HepG2 (cell line): ENCODE measurements around the gene TTC31. TPM values are rescaled to one million over a fixed set of nuclear protein-coding genes. Genes with fewer than 3 reads are reported as not detected.

Experiments used
- HOXA9 ChIP-seq: sonication (generic); formaldehyde crosslinking; IDR thresholded peaks from 2 replicates; pipeline ENCODE4 v1.8.1; 2022; ENCODE audit warnings: missing genetic modification reagents, mild to moderate bottlenecking, moderate library complexity, borderline replicate concordance
- NFE2 ChIP-seq: sonication (generic); formaldehyde crosslinking; IDR thresholded peaks from 2 replicates; pipeline ENCODE4 v1.4.0; 2020; ENCODE audit warnings: missing genetic modification reagents
- SP140L ChIP-seq: sonication (generic); formaldehyde crosslinking; IDR thresholded peaks from 2 replicates; pipeline ENCODE4 v1.4.0; 2020; ENCODE audit warnings: missing genetic modification reagents, borderline replicate concordance
- ZC3H4 ChIP-seq: sonication (generic); formaldehyde crosslinking; IDR thresholded peaks from 2 replicates; pipeline ENCODE4 v1.4.0; 2020; ENCODE audit warnings: missing genetic modification reagents, borderline replicate concordance
- ZNF260 ChIP-seq: sonication (generic); formaldehyde crosslinking; IDR thresholded peaks from 2 replicates; pipeline ENCODE4 v1.4.0; 2020; ENCODE audit warnings: missing genetic modification reagents, low read depth, mild to moderate bottlenecking, borderline replicate concordance
- ZNF367 ChIP-seq: sonication (generic); formaldehyde crosslinking; IDR thresholded peaks from 2 replicates; pipeline ENCODE4 v1.4.0; 2020; ENCODE audit warnings: missing genetic modification reagents, borderline replicate concordance
- ZNF589 ChIP-seq: sonication (generic); formaldehyde crosslinking; conservative IDR thresholded peaks from 2 replicates; pipeline ENCODE4 v1.8.0; 2022; ENCODE audit warnings: mild to moderate bottlenecking, moderate library complexity, missing genetic modification reagents
- ZNF850 ChIP-seq: sonication (generic); formaldehyde crosslinking; conservative IDR thresholded peaks from 2 replicates; pipeline ENCODE4 v1.9.0; 2021; ENCODE audit warnings: mild to moderate bottlenecking, missing genetic modification reagents
- polyA plus RNA-seq, 8 experiments: library from polyadenylated mRNA; depleted of rRNA in 3 of 8; stranded (reverse) in 7 of 8; unstranded in 1 of 8; fragments of >200 nt; fragmentation: Illumina TruSeq in 4 of 8; extraction: Trizol in 4 of 8; gene quantifications; 2 replicates each; pipeline versions ENCODE4 v1.2.1 to v1.2.3, GENCODE V29; 2011 to 2016; ENCODE audit warnings: low read depth in 4 of 8, missing spikeins in 1 of 8, mixed read lengths in 1 of 8; ENCODE audit not compliant: insufficient read depth in 1 of 8
- total RNA-seq, 5 experiments: library from RNA; depleted of rRNA; stranded (reverse); fragments of >200 nt; fragmentation: Illumina TruSeq; extraction: Trizol; gene quantifications; 2 replicates each; pipeline ENCODE4 v1.2.3, GENCODE V29; 2016; ENCODE audit warnings: low read depth in 1 of 5
- TF ChIP-seq, protein P1 (sequence below): sonication (generic); formaldehyde crosslinking; IDR thresholded peaks from 2 replicates; pipeline ENCODE4 v1.5.0; 2020; ENCODE audit warnings: missing genetic modification reagents, mild to moderate bottlenecking, borderline replicate concordance
- TF ChIP-seq, protein P2 (sequence below): sonication (generic); formaldehyde crosslinking; IDR thresholded peaks from 2 replicates; pipeline ENCODE4 v1.5.1; 2020; ENCODE audit warnings: mild to moderate bottlenecking, missing genetic modification reagents, borderline replicate concordance
- TF ChIP-seq, protein P3 (sequence below): IDR thresholded peaks from 2 replicates; pipeline ENCODE4 v1.6.1; 2018; ENCODE audit warnings: missing genetic modification reagents
- TF ChIP-seq, protein P4 (sequence below): IDR thresholded peaks from 2 replicates; pipeline ENCODE4 v1.6.1; 2016; ENCODE audit warnings: low read depth
- TF ChIP-seq, protein P5 (sequence below): sonication (generic); formaldehyde crosslinking; IDR thresholded peaks from 2 replicates; pipeline ENCODE4 v1.4.0; 2020; ENCODE audit warnings: missing genetic modification reagents, borderline replicate concordance
- TF ChIP-seq, protein P6 (sequence below): sonication (generic); formaldehyde crosslinking; IDR thresholded peaks from 2 replicates; pipeline ENCODE4 v1.5.0; 2020; ENCODE audit warnings: missing genetic modification reagents
- TF ChIP-seq, protein P7 (sequence below): sonication (generic); formaldehyde crosslinking; IDR thresholded peaks from 2 replicates; pipeline ENCODE4 v1.5.0; 2020; ENCODE audit warnings: mild to moderate bottlenecking, missing genetic modification reagents, moderate library complexity

The TTC31 gene
- total and polyA plus RNA-seq, 2 of the 13 experiments (the other 11 are each of a cell fraction or from before 2014, with no cell fraction given), result 28.3 to 39.5 TPM

DNA sequence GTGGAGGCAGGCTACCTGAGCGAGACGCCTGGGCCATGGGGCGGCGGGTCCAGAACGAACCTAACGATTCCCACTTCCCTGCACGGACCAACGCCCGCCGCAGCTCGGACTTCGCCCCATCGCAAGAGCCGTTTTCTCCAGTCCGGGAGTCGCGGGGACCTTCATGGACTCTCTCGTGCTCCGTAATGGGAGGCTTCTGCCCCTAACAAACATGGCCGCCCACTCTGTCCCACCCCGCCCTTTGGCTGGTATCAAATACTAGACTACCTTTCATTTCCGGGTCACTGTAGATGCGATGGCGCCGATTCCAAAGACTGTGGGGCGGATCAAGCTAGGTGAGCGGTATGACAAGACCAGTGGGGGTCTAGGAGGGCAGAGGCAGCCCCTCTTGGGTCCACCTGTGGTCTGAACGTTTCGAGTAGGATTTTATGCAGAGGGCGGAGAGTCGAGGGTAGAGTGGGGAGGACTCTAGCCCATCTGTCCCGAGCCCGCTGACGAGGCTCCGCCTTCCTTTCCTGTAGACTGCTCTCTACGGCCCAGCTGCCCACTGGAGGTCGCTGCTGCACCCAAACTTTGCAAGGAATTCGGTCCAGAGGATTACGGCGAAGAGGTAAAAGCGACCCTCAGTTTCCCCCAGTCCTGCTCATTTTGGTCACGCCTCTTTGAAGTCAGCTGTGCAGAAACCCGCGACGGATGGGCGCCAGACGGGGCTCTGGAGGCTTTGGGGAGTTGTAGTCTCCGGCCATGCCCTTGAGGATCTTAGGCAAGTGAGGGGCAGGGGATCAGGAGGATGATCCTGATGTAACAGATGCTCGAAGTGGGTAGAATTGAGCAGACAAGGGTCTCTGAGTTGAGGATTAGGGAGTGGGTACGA lies at the start of gene TTC31, which contains the start of gene CCDC142 (continued):
- TF ChIP-seq, protein P1, sequence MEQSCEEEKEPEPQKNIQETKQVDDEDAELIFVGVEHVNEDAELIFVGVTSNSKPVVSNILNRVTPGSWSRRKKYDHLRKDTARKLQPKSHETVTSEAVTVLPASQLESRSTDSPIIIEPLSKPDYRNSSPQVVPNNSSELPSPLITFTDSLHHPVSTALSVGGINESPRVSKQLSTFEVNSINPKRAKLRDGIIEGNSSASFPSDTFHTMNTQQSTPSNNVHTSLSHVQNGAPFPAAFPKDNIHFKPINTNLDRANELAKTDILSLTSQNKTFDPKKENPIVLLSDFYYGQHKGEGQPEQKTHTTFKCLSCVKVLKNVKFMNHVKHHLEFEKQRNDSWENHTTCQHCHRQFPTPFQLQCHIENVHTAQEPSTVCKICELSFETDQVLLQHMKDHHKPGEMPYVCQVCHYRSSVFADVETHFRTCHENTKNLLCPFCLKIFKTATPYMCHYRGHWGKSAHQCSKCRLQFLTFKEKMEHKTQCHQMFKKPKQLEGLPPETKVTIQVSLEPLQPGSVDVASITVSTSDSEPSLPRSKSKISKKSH (CRISPR knock-in tag), result peak; percentile 66; the same call in 1 of the 2 replicates
- TF ChIP-seq, protein P2, sequence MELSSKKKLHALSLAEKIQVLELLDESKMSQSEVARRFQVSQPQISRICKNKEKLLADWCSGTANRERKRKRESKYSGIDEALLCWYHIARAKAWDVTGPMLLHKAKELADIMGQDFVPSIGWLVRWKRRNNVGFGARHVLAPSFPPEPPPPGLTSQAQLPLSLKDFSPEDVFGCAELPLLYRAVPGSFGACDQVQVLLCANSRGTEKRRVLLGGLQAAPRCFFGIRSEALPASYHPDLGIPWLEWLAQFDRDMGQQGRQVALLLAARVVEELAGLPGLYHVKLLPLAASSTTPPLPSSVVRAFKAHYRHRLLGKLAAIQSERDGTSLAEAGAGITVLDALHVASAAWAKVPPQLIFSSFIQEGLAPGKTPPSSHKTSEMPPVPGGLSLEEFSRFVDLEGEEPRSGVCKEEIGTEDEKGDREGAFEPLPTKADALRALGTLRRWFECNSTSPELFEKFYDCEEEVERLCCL (CRISPR knock-in tag), result no peak
- no peak for TF ChIP-seq ZNF260 (CRISPR knock-in tag)
- peak; percentile 74; the same call in 1 of the 2 replicates for TF ChIP-seq ZNF589 (CRISPR knock-in tag)
- 0 out of 2 replicates have a peak, but pooled peaks have one; percentile 91 for TF ChIP-seq ZNF850 (CRISPR knock-in tag)
- peak; percentile 10; the same call in 1 of the 2 replicates for TF ChIP-seq ZC3H4 (CRISPR knock-in tag)
- TF ChIP-seq, protein P3, sequence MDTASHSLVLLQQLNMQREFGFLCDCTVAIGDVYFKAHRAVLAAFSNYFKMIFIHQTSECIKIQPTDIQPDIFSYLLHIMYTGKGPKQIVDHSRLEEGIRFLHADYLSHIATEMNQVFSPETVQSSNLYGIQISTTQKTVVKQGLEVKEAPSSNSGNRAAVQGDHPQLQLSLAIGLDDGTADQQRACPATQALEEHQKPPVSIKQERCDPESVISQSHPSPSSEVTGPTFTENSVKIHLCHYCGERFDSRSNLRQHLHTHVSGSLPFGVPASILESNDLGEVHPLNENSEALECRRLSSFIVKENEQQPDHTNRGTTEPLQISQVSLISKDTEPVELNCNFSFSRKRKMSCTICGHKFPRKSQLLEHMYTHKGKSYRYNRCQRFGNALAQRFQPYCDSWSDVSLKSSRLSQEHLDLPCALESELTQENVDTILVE (CRISPR knock-in tag), result peak; percentile 96
- no peak for TF ChIP-seq NFE2 (CRISPR knock-in tag)
- TF ChIP-seq ZNF367, result no peak
- peak; percentile 88; the same call in 1 of the 2 replicates for TF ChIP-seq HOXA9 (CRISPR knock-in tag)
- TF ChIP-seq SP140L, result no peak
- TF ChIP-seq, protein P4, sequence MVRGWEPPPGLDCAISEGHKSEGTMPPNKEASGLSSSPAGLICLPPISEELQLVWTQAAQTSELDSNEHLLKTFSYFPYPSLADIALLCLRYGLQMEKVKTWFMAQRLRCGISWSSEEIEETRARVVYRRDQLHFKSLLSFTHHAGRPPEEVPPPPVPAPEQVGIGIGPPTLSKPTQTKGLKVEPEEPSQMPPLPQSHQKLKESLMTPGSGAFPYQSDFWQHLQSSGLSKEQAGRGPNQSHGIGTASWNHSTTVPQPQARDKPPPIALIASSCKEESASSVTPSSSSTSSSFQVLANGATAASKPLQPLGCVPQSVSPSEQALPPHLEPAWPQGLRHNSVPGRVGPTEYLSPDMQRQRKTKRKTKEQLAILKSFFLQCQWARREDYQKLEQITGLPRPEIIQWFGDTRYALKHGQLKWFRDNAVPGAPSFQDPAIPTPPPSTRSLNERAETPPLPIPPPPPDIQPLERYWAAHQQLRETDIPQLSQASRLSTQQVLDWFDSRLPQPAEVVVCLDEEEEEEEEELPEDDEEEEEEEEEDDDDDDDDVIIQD (CRISPR knock-in tag), result peak; percentile 71
- TF ChIP-seq, protein P5, sequence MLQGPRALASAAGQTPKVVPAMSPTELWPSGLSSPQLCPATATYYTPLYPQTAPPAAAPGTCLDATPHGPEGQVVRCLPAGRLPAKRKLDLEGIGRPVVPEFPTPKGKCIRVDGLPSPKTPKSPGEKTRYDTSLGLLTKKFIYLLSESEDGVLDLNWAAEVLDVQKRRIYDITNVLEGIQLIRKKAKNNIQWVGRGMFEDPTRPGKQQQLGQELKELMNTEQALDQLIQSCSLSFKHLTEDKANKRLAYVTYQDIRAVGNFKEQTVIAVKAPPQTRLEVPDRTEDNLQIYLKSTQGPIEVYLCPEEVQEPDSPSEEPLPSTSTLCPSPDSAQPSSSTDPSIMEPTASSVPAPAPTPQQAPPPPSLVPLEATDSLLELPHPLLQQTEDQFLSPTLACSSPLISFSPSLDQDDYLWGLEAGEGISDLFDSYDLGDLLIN, result no peak; the same call in 1 of the 2 replicates
- TF ChIP-seq, protein P6, sequence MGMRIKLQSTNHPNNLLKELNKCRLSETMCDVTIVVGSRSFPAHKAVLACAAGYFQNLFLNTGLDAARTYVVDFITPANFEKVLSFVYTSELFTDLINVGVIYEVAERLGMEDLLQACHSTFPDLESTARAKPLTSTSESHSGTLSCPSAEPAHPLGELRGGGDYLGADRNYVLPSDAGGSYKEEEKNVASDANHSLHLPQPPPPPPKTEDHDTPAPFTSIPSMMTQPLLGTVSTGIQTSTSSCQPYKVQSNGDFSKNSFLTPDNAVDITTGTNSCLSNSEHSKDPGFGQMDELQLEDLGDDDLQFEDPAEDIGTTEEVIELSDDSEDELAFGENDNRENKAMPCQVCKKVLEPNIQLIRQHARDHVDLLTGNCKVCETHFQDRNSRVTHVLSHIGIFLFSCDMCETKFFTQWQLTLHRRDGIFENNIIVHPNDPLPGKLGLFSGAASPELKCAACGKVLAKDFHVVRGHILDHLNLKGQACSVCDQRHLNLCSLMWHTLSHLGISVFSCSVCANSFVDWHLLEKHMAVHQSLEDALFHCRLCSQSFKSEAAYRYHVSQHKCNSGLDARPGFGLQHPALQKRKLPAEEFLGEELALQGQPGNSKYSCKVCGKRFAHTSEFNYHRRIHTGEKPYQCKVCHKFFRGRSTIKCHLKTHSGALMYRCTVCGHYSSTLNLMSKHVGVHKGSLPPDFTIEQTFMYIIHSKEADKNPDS (CRISPR knock-in tag), result peak; percentile 88; the same call in 1 of the 2 replicates
- TF ChIP-seq, protein P7, sequence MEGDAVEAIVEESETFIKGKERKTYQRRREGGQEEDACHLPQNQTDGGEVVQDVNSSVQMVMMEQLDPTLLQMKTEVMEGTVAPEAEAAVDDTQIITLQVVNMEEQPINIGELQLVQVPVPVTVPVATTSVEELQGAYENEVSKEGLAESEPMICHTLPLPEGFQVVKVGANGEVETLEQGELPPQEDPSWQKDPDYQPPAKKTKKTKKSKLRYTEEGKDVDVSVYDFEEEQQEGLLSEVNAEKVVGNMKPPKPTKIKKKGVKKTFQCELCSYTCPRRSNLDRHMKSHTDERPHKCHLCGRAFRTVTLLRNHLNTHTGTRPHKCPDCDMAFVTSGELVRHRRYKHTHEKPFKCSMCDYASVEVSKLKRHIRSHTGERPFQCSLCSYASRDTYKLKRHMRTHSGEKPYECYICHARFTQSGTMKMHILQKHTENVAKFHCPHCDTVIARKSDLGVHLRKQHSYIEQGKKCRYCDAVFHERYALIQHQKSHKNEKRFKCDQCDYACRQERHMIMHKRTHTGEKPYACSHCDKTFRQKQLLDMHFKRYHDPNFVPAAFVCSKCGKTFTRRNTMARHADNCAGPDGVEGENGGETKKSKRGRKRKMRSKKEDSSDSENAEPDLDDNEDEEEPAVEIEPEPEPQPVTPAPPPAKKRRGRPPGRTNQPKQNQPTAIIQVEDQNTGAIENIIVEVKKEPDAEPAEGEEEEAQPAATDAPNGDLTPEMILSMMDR (CRISPR knock-in tag), result peak; percentile 99
